Measurements from ENCODE around the gene BRSK1. TPM values are rescaled to one million over a fixed set of nuclear protein-coding genes. Genes with fewer than 3 reads are reported as not detected.

Gene BRSK1
- total RNA-seq, 1 donor from 2014 or later: 223 TPM

- Mint-ChIP-seq H3K4me3 (ENCODE audit: unreplicated experiment) (no peak overlapping the region), H3K27ac (ENCODE audit: unreplicated experiment) (no peak overlapping the region), H3K4me1 (ENCODE audit: low read depth, unreplicated experiment) (peaks cover 9% of the 10 kb centered on the region), H3K27me3 (ENCODE audit: unreplicated experiment) (no peaks in the 10 kb centered on the region), H3K36me3 (ENCODE audit: unreplicated experiment) (no peaks in the 10 kb centered on the region), H3K9me3 (ENCODE audit: unreplicated experiment) (peaks cover 10% of the 10 kb centered on the region)
- no peak for TF ChIP-seq CTCF (IDR thresholded peaks at IDR 0.05; ENCODE audit: partially characterized antibody, unreplicated experiment)
- no peak for DNase-seq
These were observed 6.3 kb upstream of the BRSK1 start for GRCh38 chr19:55277494-55277893.

GRCh38 chr19:55278391-55279135 lies 5.2 kb upstream of the BRSK1 start:
- no peak for DNase-seq
- Mint-ChIP-seq H3K4me1 (ENCODE audit: low read depth, unreplicated experiment) (peaks cover 14% of the 10 kb centered on the region), H3K27ac (ENCODE audit: unreplicated experiment) (no peak overlapping the region), H3K9me3 (ENCODE audit: unreplicated experiment) (peaks cover 16% of the 10 kb centered on the region), H3K4me3 (ENCODE audit: unreplicated experiment) (peak overlapping the region; percentile 98), H3K27me3 (ENCODE audit: unreplicated experiment) (peaks cover 6% of the 10 kb centered on the region), H3K36me3 (ENCODE audit: unreplicated experiment) (no peaks in the 10 kb centered on the region)
- TF ChIP-seq CTCF (IDR thresholded peaks at IDR 0.05; ENCODE audit: partially characterized antibody, unreplicated experiment): no peak

GRCh38 chr19:55279340-55279739 lies 4.5 kb upstream of the BRSK1 start:
- peaks cover 8% of the 10 kb centered on the region for H3K27me3 Mint-ChIP-seq (ENCODE audit: unreplicated experiment)
- peaks cover 16% of the 10 kb centered on the region for H3K9me3 Mint-ChIP-seq (ENCODE audit: unreplicated experiment)
- H3K4me3 Mint-ChIP-seq (ENCODE audit: unreplicated experiment): peak overlapping the region; percentile 98
- no peaks in the 10 kb centered on the region for H3K36me3 Mint-ChIP-seq (ENCODE audit: unreplicated experiment)
- DNase-seq: no peak
- TF ChIP-seq CTCF (IDR thresholded peaks at IDR 0.05; ENCODE audit: partially characterized antibody, unreplicated experiment): no peak
- peak overlapping the region; percentile 92 for H3K27ac Mint-ChIP-seq (ENCODE audit: unreplicated experiment)
- H3K4me1 Mint-ChIP-seq (ENCODE audit: low read depth, unreplicated experiment): peaks cover 13% of the 10 kb centered on the region

GRCh38 chr19:55279770-55280643 lies 3.8 kb upstream of the BRSK1 start, which contains the start of gene HSPBP1:
HSPBP1 (minus strand) TSS chr19:55280110; CDS start chr19:55279608, 502 bp downstream.
- DNase-seq: peak; percentile 92
- Mint-ChIP-seq H3K27ac (ENCODE audit: unreplicated experiment) (peak within 1 kb of the TSS; percentile 92), H3K9me3 (ENCODE audit: unreplicated experiment) (peaks cover 16% of the 10 kb centered on the region), H3K4me3 (ENCODE audit: unreplicated experiment) (peak within 1 kb of the TSS; percentile 98), H3K27me3 (ENCODE audit: unreplicated experiment) (peaks cover 10% of the 10 kb centered on the region), H3K4me1 (ENCODE audit: low read depth, unreplicated experiment) (peaks cover 10% of the 10 kb centered on the region), H3K36me3 (ENCODE audit: unreplicated experiment) (no peaks in the 10 kb centered on the region)
- no peak for TF ChIP-seq CTCF (IDR thresholded peaks at IDR 0.05; ENCODE audit: partially characterized antibody, unreplicated experiment)

Measured in glutamatergic neuron (in vitro differentiated cells).